GM18951 (cell line): ENCODE measurements around the gene BRIP1.
"Not testable (repeated sequence)": the region's sequence is repeated elsewhere in the genome, so short reads cannot be mapped to it uniquely, and the experiment has no call there.

Experiments
- POLR2A ChIP-seq: IDR thresholded peaks from 4 replicates; pipeline ENCODE4 v1.6.1; 2011; ENCODE audit warnings: mild to moderate bottlenecking; ENCODE audit not compliant: insufficient read length, insufficient read depth; ENCODE audit errors: extremely low read depth
- in situ Hi-C: fragments of 300-500 bp; cut with MboI; formaldehyde crosslinking; loops from one replicate; pipeline ENCODE4 v1.12.0; 2022; ENCODE audit warnings: low sequenced_read_pairs, mixed read lengths, inconsistent platforms; ENCODE audit not compliant: unreplicated experiment

BRIP1 gene

GRCh38 chr17:61732169-61732568 is 131.2 kb downstream of the BRIP1 start:
- TF ChIP-seq POLR2A, result no peak
- in situ Hi-C loops, result no loop called here

GRCh38 chr17:61731330-61731729 is 132.0 kb downstream of the BRIP1 start:
- in situ Hi-C loops, result no loop called here
- no peak for TF ChIP-seq POLR2A

DNA sequence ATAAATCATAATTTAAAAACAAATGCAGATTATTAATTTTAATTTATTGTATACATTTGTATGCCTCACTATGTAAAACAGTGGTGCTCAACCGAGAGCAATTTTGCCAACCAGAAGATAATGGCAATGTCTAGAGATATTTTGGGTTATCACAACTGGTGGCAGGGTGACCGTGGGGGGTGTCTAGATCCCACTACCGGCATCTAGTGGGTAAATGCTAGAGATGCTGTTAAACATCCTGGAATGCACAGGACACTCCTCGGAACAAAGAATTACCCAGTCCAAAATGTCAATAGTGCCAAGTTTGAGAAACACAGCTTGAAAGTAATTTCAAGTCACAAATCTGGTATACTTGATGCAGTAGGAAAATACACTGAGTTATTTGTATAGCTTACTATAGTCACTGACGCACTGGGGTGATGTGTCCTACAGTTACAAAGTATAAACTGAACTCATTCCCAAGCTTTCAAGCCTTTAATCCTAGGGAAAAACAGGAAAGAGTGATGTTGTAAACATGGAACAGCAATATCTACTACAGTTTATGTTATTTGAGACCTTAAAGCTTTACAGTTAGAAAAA is 133.5 kb downstream of the BRIP1 start:
- TF ChIP-seq POLR2A, result no peak
- in situ Hi-C loops, result no loop called here

DNA sequence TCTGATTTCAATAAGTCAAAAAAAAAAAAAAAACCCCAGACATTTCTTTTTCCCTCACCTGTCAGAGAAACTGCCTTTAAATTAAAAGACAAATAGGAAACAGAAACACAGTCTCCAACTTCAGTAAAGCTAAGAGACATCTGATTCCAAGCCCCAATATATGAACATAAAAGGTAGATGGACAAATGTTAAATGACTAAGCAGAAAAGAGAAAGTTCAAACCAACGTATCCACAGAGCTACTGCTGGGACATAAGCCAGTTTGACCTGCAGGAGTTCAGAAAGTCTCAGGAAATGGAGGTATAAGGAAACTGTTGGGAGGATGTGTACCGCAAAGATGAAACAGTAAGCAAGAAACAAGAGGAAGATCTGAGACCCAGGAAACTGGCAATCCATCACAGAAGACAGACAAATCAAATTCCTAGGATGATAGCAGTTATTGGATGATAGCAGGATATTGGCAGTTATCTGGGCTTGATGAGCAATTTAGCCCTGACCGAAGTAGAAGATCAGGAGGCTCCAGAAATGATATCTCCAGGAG is 135.0 kb downstream of the BRIP1 start:
- TF ChIP-seq POLR2A, result no peak
- in situ Hi-C loops, result no loop called here

GRCh38 chr17:61727798-61728197 is 135.5 kb downstream of the BRIP1 start:
- in situ Hi-C loops, result not testable (repeated sequence)

DNA sequence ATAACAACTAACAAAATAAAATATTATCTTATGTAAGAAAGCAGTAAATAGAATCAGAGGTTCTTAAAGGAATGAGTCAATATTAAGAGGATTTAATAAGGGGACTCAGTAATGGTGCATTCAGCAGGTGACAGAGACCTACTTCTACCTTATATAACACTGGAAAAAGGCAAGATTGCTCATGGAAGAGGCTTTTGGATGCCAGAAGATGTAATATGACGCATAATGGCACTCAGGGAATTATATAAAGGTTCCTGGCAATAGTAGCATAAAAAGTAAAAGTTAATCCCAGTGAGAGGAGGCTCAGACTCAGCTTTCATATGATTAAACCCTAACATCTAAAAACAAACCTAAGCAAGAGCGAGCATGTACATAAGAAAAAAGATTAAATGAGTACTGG is 136.4 kb downstream of the BRIP1 start:
- in situ Hi-C loops, result no loop called here
- no peak for TF ChIP-seq POLR2A

- TF ChIP-seq POLR2A, result no peak
- in situ Hi-C loops, result no loop called here
These were observed 138.6 kb downstream of the BRIP1 start for GRCh38 chr17:61724777-61725176.

DNA sequence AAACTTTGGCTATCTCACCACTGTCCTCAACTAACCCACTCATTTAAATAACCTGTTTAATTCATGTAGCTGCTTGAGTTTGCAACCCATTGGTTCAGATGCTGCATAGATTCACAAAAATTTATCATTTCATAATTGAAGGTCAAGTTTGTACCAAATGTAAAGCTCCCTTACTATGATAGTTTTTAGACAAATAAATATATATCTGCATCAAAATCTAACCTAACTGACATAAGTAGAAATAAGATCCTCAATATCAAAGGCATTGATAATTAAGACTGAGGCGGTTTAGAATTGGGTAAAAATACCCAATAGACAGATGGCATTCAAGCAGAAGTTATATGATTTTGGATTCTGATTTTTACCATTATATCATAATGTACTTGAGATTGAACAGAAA is 139.4 kb downstream of the BRIP1 start:
- no peak for TF ChIP-seq POLR2A
- in situ Hi-C loops, result no loop called here

DNA sequence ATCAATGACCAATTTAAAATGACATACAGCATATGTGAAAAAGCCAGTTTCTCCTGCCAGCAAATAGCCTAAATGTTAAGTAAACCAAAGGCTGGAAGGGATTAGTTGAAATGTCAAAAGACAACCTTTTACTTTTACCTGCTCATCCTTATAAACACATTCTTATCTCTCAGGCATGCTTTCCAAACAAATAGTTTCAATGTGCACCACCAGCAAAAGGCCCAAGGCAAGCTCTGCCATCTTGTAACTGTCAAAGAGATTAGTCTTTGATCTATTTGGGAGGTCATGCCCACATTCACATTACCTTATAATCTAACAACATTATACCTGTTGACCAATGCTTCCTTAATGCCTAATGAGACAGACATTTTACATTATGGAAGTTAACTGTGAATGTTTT is 140.1 kb downstream of the BRIP1 start:
- no peak for TF ChIP-seq POLR2A
- in situ Hi-C loops, result no loop called here

GRCh38 chr17:61722398-61722797 is 140.9 kb downstream of the BRIP1 start:
- TF ChIP-seq POLR2A, result no peak
- in situ Hi-C loops, result no loop called here

DNA sequence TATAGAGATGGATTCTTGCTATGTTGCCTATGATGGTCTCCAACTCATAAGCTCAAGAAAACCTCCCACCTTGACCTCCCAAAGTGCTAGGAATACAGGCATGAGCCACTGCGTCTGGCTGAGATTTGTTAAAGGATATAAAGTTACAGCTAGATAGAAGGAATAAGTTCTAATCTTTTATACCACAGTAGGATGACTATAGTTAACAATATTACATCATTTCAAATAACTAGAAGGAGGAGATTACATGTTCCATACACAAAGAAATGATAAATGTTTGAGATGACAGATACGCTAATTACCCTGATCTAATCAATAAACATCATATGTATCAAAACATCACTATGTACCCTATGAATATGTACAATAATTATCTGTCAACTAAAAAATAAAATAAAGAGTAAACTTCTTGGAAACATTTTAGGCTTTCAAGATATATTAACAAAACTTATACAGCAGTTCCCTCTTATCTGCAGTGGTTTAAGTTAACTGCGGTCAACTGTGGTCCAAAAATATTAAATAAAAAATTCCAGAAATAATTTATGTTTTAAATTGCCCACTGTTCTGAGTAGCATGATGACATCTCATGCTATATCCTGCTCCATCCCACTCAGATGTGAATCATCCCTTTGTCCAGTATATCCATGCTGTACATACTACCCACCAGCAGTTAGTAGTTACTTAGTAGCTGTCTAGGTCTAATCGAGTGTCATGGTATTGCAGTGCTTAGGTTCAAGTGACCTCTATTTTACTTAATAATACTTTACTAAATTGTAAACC is 143.1 kb downstream of the BRIP1 start:
- no peak for TF ChIP-seq POLR2A
- in situ Hi-C loops, result no loop called here

- in situ Hi-C loops, result not testable (repeated sequence)
These were observed 144.1 kb downstream of the BRIP1 start for GRCh38 chr17:61719220-61719619.

- in situ Hi-C loops, result no loop called here
- no peak for TF ChIP-seq POLR2A
These were observed 145.3 kb downstream of the BRIP1 start for GRCh38 chr17:61718022-61718421.

DNA sequence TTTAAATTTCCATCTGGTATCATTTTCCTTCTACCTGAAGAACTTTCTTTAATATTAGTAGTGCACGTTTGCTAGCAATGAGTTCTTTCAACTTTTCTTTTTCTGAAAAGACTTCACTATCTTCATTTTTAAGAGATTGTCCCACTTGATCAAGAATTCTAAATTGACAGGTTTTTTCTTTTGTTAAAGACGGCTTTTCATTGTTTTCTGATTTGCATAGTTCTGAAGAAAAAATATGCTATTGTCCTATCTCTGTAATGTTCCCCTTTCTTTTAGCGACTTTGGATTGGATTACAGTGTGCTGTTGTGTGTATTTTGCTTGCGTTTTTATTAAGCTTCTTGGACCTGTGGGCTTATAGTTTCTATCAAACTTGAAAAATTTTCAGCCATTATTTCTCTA is 146.0 kb downstream of the BRIP1 start:
- in situ Hi-C loops, result no loop called here
- no peak for TF ChIP-seq POLR2A

DNA sequence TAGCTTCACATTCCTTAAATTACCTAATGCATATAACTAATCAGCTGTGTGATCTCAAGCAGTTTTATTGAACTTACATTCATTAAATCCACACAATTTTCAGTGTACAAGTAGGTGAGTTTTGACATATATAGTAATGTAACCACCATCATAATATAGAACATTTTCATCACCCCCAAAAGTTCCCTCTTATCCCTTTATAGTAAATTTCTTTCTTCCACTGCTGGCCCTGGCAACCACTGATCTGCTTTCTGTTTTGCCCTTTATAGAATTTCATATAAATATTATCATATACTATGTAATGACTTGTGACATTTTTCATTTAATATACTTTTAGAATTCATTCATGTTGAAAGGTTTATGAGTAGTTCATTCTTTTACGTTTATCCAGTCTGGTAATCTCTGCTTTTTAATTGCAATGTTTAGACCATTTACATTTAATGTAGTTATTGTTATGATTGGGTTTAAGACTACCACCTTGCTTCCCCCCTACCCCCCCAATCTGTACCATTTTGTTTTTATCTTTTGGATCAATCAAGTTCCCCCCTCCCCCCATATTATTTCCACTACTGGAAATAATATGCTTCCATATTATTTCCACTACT is 147.0 kb downstream of the BRIP1 start:
- in situ Hi-C loops, result no loop called here
- TF ChIP-seq POLR2A, result no peak
